Transverse colon (tissue), 4 donors: ENCODE data around the gene TSHZ3. TPM values are rescaled to one million over a fixed set of nuclear protein-coding genes. Genes with fewer than 3 reads are reported as not detected.

Experiments
- DNase-seq: peaks from one replicate; pipeline ENCODE4 v3.0.0-alpha.2; 2019
- H3K27ac ChIP-seq, 4 donors: fragments of 200-600 bp; sonication (generic); 2 replicates each; pipeline ENCODE4 v1.5.1; 2016 to 2018; ENCODE audit warnings: inconsistent platforms in 4 of 4
- H3K27me3 ChIP-seq: fragments of 200-600 bp; sonication (generic); 2 replicates; pipeline ENCODE4 v1.5.1; 2017; ENCODE audit warnings: inconsistent platforms
- H3K36me3 ChIP-seq, 4 donors: fragments of 200-600 bp; sonication (generic); 2 replicates each; pipeline ENCODE4 v1.5.1; 2017 to 2019; ENCODE audit warnings: inconsistent platforms in 4 of 4
- H3K4me1 ChIP-seq, 4 donors: fragments of 200-600 bp; sonication (generic); 2 replicates each; pipeline ENCODE4 v1.5.1; 2017 to 2020; ENCODE audit warnings: inconsistent platforms in 4 of 4
- H3K4me3 ChIP-seq, 4 donors: fragments of 200-600 bp; sonication (generic); 1 replicate in 1 of 4; 2 replicates in 3 of 4; pipeline versions ENCODE4 v1.5.1 to v1.6.1; 2017 to 2019; ENCODE audit warnings: inconsistent platforms in 4 of 4
- H3K9me3 ChIP-seq, 2 donors: fragments of 200-600 bp; sonication (generic); 2 replicates each; pipeline ENCODE4 v1.5.1; 2017 to 2019; ENCODE audit warnings: inconsistent platforms in 2 of 2
- CTCF ChIP-seq, 5 experiments: fragments of 200-600 bp in 3 of 5; fragments of 450-650 bp in 2 of 5; sonication (generic) in 3 of 5; IDR thresholded peaks; 1 replicate in 2 of 5; 2 replicates in 3 of 5; pipeline ENCODE4 v1.5.1; 2016 to 2017; ENCODE audit warnings: antibody characterized with exemption in 5 of 5, inconsistent platforms in 3 of 5, mild to moderate bottlenecking in 2 of 5, moderate library complexity in 1 of 5
- EP300 ChIP-seq: sonication (generic); formaldehyde crosslinking; IDR thresholded peaks from one replicate; pipeline ENCODE4 v1.6.1; 2017; ENCODE audit warnings: antibody characterized with exemption, low read depth
- POLR2A ChIP-seq: fragments of 450-650 bp; IDR thresholded peaks from one replicate; pipeline ENCODE4 v1.6.1; 2016; ENCODE audit warnings: antibody characterized with exemption, mild to moderate bottlenecking, moderate library complexity
- POLR2AphosphoS5 ChIP-seq, 3 donors: sonication (generic); formaldehyde crosslinking; IDR thresholded peaks; one replicate each; pipeline ENCODE4 v1.6.1; 2016; ENCODE audit warnings: antibody characterized with exemption in 3 of 3
- WGBS, 2 donors: methylation state at CpG; one replicate each; pipeline ENCODE4 v1.1.5; 2018; ENCODE audit warnings: low coverage in 1 of 2; 5-methylcytosine and 5-hydroxymethylcytosine counted together
- in situ Hi-C, 4 donors: fragments of 200-750 bp; cut with MboI; loops; one replicate each; pipeline versions ENCODE4 v1.15.0 to v1.15.1; 2017; ENCODE audit warnings: low sequenced_read_pairs in 3 of 4, low pct_ligation_motif_present in 1 of 4, low pct_unique_long_range_greater_than_20kb in 1 of 4
- intact Hi-C: fragments of 100-400 bp; cut with DNase I; formaldehyde crosslinking; loops from one replicate; pipeline ENCODE4 v1.15.1; 2023; ENCODE audit warnings: low total_unique reads
- total RNA-seq, 4 donors: library from RNA; depleted of rRNA; stranded (reverse); fragments of >200 nt; gene quantifications; one replicate each; pipeline ENCODE4 v1.1.0, GENCODE V29; 2016

Gene TSHZ3
- total RNA-seq, 4 donors from 2014 or later, result 3.0 to 6.4 (median 4.6) TPM

DNA sequence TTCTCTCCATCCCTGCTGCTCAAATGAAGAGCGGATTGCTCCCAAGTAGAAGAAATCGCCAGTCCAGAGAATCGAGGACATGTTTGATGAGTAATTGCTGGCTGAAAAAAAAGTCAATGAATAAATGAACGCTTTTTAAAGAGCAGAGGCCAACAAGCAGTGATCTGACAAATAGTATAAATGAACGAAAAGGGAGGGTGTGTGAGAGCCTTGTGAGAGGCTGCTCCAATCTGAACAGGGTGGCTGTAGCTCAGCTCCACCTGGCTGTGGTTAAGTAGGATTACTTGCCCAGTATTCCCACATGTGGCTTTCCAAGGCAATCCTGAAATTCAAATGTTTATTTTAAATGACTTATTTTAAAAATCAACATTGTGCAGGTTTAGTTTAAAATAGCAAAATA is 117.1 kb downstream of the TSHZ3 start:
- intact Hi-C loops, result no loop called here

GRCh38 chr19:31231237-31231636 is 118.0 kb downstream of the TSHZ3 start:
- Histone ChIP-seq H3K9me3 (no peaks in the 10 kb centered on the region), H3K4me3 (no peak overlapping the region), H3K36me3 (no peaks in the 10 kb centered on the region), H3K4me1 (no peaks in the 10 kb centered on the region), H3K27ac (no peak overlapping the region), H3K27me3 (no peaks in the 10 kb centered on the region)
- TF ChIP-seq EP300 (no peak), POLR2AphosphoS5 (IDR thresholded peaks at IDR 0.05) (no peak), CTCF (IDR thresholded peaks at IDR 0.05) (no peak)
- in situ Hi-C loops, result no loop called here
- 85% methylated on average over 6 of the region's 6 CpGs; no CpG with 5 or more reads in 1 of the 2 donors for WGBS, 2 donors
- intact Hi-C loops, result no loop called here
- DNase-seq, result no peak

More for the DNA sequence above, 117.1 kb downstream of the TSHZ3 start:
- in situ Hi-C loops, result no loop called here
- Histone ChIP-seq H3K27me3 (no peaks in the 10 kb centered on the region), H3K4me3 (no peak overlapping the region), H3K27ac (no peak overlapping the region), H3K36me3 (no peaks in the 10 kb centered on the region), H3K9me3 (no peaks in the 10 kb centered on the region), H3K4me1 (no peaks in the 10 kb centered on the region)
- 62% methylated on average over 5 of the region's 5 CpGs; no CpG with 5 or more reads in 1 of the 2 donors for WGBS, 2 donors
- DNase-seq, result no peak
- TF ChIP-seq CTCF (IDR thresholded peaks at IDR 0.05), result peak in 2 of 5 experiments; percentile 8 to 27
- no peak for TF ChIP-seq POLR2A
- TF ChIP-seq POLR2AphosphoS5 (IDR thresholded peaks at IDR 0.05), result no peak
- TF ChIP-seq EP300, result no peak

GRCh38 chr19:31226151-31226935 is 122.9 kb downstream of the TSHZ3 start:
- 75 to 77% methylated on average over 4 of the region's 4 CpGs for WGBS, 2 donors
- Histone ChIP-seq H3K27ac (no peak overlapping the region), H3K36me3 (no peaks in the 10 kb centered on the region), H3K27me3 (no peaks in the 10 kb centered on the region), H3K4me3 (no peak overlapping the region), H3K9me3 (no peaks in the 10 kb centered on the region), H3K4me1 (no peaks in the 10 kb centered on the region)
- TF ChIP-seq POLR2A (no peak), POLR2AphosphoS5 (IDR thresholded peaks at IDR 0.05) (no peak), EP300 (no peak), CTCF (IDR thresholded peaks at IDR 0.05) (no peak)
- in situ Hi-C loops, result no loop called here
- intact Hi-C loops, result no loop called here
- DNase-seq, result no peak
